NK-92 treated with Interleukin-12 subunit alpha and Interleukin-12 subunit beta, amount 100 ng/mL, for 24 hours (cell line): ENCODE results near the gene TMEM235.
A peak's percentile ranks its signal among the peaks of the same experiment; 100 is the strongest.
"Not testable (repeated sequence)": the region's sequence is repeated elsewhere in the genome, so short reads cannot be mapped to it uniquely, and the experiment has no call there.

Source experiments
- DNase-seq: peaks from one replicate; lab custom pipeline; 2025; lab: John Stamatoyannopoulos, UW

The TMEM235 gene

GRCh38 chr17:78238823-78239488, 7.5 kb downstream of the TMEM235 start:
- DNase-seq = no peak

GRCh38 chr17:78239489-78239931, 8.1 kb downstream of the TMEM235 start:
- DNase-seq = no peak

GRCh38 chr17:78240012-78240655, 8.7 kb downstream of the TMEM235 start:
- no peak for DNase-seq

GRCh38 chr17:78240839-78241238, 9.4 kb downstream of the TMEM235 start:
- no peak for DNase-seq

GRCh38 chr17:78241277-78242023, 10.0 kb downstream of the TMEM235 start:
- DNase-seq = no peak

- DNase-seq = peak; percentile 77
These were observed 10.8 kb downstream of the TMEM235 start for GRCh38 chr17:78242024-78242742.

- no peak for DNase-seq
These were observed 15.9 kb downstream of the TMEM235 start for GRCh38 chr17:78247304-78247703.

GRCh38 chr17:78248051-78248914, 16.9 kb downstream of the TMEM235 start:
- DNase-seq = no peak

- DNase-seq = no peak
These were observed 17.8 kb downstream of the TMEM235 start for GRCh38 chr17:78249074-78249817.

GRCh38 chr17:78249818-78250806, 18.7 kb downstream of the TMEM235 start:
- DNase-seq = no peak

GRCh38 chr17:78250891-78251772, 19.7 kb downstream of the TMEM235 start:
- peak; percentile 66 for DNase-seq

- no peak for DNase-seq
These were observed 20.3 kb downstream of the TMEM235 start for GRCh38 chr17:78251773-78252103.

- peak; percentile 69 for DNase-seq
These were observed 20.7 kb downstream of the TMEM235 start for GRCh38 chr17:78252111-78252634.

GRCh38 chr17:78252701-78253635, 21.5 kb downstream of the TMEM235 start:
- no peak for DNase-seq

GRCh38 chr17:78253636-78253945, 22.2 kb downstream of the TMEM235 start:
- not testable (repeated sequence) for DNase-seq

GRCh38 chr17:78253946-78254672, 22.7 kb downstream of the TMEM235 start:
- peak; percentile 68 for DNase-seq
